ENCODE measurements around the gene PPIA.
"Not testable (repeated sequence)": the region's sequence is repeated elsewhere in the genome, so short reads cannot be mapped to it uniquely, and the experiment has no call there.

DNA sequence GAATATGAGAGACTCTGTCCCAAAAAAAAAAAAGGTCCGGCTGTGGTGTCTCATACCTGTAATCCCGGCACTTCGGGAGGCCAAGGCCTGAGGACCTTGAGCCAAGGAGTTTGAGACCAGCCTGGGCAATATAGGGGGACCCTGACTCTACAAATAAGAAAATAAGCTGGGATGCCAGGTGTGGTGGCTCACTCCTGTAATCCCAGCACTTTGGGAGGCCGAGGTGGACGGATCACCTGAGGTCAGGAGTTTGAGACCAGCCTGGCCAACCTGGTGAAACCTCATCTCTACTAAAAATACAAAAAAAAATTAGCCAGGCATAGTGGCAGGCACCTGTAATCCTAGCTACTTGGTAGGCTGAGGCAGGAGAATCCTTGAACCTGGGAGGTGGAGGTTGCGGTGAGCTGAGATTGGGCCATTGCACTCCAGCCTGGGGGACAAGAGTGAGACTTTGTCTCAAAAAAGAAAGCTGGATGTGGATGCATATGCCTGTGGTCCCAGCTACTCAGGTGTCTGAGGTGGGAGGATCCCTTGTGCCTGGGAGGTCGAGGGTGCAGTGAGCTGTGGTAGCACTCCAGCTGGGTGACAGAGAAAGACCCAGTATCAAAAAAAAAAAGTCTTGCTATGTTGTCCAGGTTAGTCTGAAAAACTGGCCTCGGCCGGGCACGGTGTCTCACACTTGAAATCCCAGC is 7.5 kb downstream of the PPIA start:
- TF ChIP-seq, protein P1, sequence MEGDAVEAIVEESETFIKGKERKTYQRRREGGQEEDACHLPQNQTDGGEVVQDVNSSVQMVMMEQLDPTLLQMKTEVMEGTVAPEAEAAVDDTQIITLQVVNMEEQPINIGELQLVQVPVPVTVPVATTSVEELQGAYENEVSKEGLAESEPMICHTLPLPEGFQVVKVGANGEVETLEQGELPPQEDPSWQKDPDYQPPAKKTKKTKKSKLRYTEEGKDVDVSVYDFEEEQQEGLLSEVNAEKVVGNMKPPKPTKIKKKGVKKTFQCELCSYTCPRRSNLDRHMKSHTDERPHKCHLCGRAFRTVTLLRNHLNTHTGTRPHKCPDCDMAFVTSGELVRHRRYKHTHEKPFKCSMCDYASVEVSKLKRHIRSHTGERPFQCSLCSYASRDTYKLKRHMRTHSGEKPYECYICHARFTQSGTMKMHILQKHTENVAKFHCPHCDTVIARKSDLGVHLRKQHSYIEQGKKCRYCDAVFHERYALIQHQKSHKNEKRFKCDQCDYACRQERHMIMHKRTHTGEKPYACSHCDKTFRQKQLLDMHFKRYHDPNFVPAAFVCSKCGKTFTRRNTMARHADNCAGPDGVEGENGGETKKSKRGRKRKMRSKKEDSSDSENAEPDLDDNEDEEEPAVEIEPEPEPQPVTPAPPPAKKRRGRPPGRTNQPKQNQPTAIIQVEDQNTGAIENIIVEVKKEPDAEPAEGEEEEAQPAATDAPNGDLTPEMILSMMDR (IDR thresholded peaks at IDR 0.05; ENCODE audit: low read depth, low read length), result not testable (repeated sequence)
- TF ChIP-seq EZH2phosphoT487 (IDR thresholded peaks at IDR 0.05; ENCODE audit: low read depth), result not testable (repeated sequence)

Measured in OCI-LY3 (cell line).